RPMI7951 (cell line): ENCODE measurements around the gene UBE2V1. TPM values are rescaled to one million over a fixed set of nuclear protein-coding genes. Genes with fewer than 3 reads are reported as not detected.
"Not testable (repeated sequence)": the region's sequence is repeated elsewhere in the genome, so short reads cannot be mapped to it uniquely, and the experiment has no call there.

Experiments used
- DNase-seq: peaks from one replicate; pipeline ENCODE4 v3.0.0-alpha.2; 2012; ENCODE audit warnings: low read depth
- total RNA-seq: library from RNA; depleted of rRNA; stranded (reverse); fragments of >200 nt; shearing (Covaris generic); gene quantifications from 2 replicates; pipeline ENCODE4 v1.2.3, GENCODE V29; 2014

Gene UBE2V1
- total RNA-seq, 1 experiment from 2014 or later: 174 TPM

GRCh38 chr20:50065325-50065615 lies 47.7 kb downstream of the UBE2V1 start:
- DNase-seq: no peak

DNA sequence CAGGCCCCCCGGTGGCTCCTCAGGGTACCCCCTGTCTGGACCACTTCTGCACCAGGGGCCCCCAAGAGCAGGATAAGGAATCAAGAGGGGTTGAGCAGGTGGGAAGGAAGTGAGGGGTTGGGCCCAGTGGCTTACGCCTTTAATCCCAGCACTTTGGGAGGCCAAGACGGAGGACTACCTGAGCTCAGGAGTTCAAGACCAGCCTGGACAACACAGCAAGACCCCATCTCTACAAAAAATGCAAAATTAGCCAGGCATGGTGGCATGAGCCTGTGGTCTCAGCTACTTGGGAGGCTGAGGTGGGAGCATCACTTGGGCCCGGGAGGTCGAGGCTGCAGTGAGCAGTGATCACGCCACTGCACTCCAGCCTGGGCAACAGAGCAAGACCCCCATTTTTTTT lies 49.2 kb downstream of the UBE2V1 start:
- not testable (repeated sequence) for DNase-seq

- DNase-seq: peak; percentile 23
These were observed 50.7 kb downstream of the UBE2V1 start for GRCh38 chr20:50062006-50062838.

- no peak for DNase-seq
These were observed 51.6 kb downstream of the UBE2V1 start for GRCh38 chr20:50061151-50062005.

- DNase-seq: no peak
These were observed 54.1 kb downstream of the UBE2V1 start for GRCh38 chr20:50058662-50059402.

DNA sequence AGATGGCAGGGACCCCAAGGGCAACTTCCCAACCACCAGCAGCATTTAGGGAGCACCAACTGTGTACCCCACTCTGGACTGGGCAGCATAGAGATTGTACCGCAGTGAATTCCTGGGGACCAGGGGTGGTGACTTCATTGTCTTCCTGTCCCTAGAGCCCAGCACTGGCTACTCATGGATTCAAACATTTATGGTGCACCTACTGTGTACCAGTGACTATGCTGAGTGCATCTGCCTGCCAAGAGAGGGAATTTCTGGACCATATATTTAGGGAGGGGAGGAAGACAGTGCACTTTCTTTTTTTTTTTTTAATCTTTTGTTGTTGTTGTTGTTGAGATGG lies 55.3 kb downstream of the UBE2V1 start:
- no peak for DNase-seq

DNA sequence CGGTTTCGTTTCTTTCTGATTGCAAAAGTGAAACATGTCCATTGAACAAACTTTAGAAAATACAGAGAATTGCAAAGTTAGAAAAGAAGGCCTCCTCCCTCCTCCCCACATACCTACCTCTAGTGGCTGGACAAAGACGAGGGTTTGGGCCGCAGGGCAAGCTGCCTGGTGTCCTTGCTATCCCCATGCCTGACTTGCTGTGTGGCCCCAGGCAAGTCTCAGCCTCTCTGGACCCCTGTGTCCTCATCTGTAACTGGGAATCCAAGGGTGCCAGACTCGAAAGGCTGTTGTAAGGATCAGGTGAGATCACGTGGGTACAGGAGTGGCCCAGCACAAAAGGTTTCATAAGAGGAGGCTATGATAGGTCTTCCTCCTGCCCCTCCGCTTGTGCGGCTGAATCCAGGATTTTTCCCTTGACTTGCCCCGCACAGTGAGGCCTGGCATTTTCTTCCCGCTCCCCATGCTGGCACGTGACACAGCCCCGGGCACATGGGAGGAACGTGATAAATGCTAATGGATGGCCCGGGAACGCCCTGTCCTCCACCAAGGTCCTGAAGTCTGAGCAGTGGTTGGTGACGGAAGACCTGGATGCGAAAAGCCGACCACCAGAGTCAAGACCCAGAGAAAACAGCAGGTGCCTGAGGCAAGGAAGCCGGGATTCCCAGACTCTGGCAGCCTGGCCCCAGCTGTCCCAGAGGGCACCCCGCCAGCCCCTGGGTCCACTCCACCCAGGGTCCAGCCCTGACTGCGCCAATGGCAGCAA lies 55.8 kb downstream of the UBE2V1 start:
- DNase-seq: no peak

DNA sequence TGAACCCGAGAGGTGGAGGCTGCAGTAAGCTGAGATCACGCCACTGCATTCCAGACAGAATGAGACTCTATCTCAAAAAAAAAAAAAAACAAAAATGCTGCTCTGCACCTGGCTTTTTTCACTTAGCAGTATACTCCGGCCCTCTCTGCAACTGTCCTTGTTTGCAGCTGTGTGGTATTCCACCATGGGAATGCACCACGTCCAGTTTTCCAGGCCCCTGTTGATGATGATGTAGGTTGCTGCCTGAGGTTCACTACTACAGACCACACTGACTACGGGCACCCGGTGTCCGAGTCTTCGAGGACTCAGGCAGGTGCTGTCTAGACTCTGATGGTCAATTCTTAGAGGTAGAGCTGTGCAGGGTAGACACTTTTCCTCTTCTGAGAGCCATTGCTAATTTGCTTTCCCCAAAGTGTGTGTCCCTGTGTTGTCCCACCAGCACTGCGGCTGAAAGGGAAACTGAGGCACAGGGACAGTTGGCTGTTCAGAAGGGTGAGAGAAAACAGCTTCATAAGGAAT lies 56.5 kb downstream of the UBE2V1 start:
- DNase-seq: no peak

GRCh38 chr20:50055524-50056083 lies 57.3 kb downstream of the UBE2V1 start:
- no peak for DNase-seq

DNA sequence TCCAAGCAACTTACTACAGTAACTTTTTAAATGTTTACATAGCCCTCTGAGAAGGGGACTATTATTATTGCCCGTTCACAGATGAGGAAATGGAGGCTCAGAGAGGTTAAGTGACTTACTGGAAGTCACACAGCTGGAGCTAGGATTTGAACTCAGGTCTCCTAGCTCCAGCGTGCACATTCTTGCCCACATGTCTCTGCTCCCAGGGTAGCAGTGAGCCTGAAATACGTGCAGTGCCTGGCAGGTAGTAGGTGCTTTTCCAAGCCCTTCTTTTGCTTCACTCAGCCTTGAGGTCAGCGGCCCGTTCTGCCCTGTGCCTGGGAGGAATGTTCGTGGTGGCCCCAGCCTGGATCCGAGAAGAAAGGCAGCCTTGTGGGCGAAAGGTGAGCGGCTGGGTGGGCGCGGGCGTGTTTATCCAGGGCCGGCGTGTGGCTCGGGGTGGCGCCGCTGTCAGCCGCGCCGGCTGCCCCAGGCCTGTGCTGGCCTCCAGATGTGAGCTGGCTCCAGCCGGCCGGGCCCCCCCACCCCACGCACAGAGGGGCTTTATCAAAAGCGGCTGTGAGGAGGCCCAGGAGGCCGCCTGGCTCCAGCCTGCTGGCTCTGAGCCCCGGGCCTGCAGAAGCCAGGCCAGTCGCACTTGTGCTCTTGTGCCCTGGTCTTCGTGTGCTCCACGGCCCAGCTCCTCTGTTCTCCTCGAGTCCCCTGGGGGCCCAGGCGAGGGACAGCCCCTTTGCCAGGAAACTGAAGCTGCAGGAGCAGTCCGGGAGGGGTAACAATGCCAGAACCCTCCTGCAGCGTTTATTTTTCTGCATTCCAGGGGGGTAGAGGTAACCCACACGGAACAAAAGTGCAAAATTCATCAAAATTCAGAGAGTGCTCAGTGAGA lies 58.1 kb downstream of the UBE2V1 start:
- DNase-seq: peak; percentile 78

- DNase-seq: no peak
These were observed 58.8 kb downstream of the UBE2V1 start for GRCh38 chr20:50054231-50054547.

DNA sequence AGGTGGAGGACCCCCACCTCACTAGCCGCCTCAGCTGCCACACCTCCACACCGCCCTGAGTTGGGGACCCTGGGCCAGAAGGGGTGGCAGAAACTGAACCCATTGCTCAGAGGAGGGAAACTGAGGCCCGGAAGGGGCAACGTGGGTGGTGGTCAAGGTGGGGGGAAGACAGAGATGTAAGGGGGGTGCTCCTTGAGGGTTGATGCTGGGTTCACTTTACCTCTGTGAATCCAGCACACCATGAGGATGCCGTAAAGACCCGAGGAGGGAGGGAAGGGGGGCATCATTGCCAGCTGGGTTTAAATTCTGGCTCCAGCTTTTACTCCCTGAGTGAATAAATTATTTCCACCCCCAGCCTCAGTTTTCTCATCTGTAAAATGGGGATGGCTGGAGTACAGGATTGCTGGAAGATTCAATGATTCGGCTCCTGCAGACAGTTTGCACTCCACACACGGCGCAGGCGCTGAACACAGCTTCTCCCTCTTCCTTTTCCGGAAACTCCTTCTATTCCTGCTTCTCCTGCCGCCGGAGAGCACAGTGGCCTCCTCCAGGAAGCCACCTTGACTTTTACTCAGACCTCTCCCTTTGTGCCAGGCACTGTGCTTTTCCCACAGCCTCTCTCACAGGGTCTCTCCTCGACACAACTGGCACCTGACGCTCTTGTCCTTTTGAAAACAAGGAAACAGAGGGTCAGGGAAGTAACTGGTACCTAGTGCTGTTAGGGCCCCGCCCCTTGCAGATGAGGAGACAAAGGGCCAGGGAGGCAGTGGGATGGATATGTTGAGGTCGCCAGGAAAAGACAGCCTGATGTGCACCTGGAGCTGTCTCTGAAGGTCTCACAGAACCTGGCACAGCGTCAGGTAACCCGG lies 59.4 kb downstream of the UBE2V1 start:
- no peak for DNase-seq

DNA sequence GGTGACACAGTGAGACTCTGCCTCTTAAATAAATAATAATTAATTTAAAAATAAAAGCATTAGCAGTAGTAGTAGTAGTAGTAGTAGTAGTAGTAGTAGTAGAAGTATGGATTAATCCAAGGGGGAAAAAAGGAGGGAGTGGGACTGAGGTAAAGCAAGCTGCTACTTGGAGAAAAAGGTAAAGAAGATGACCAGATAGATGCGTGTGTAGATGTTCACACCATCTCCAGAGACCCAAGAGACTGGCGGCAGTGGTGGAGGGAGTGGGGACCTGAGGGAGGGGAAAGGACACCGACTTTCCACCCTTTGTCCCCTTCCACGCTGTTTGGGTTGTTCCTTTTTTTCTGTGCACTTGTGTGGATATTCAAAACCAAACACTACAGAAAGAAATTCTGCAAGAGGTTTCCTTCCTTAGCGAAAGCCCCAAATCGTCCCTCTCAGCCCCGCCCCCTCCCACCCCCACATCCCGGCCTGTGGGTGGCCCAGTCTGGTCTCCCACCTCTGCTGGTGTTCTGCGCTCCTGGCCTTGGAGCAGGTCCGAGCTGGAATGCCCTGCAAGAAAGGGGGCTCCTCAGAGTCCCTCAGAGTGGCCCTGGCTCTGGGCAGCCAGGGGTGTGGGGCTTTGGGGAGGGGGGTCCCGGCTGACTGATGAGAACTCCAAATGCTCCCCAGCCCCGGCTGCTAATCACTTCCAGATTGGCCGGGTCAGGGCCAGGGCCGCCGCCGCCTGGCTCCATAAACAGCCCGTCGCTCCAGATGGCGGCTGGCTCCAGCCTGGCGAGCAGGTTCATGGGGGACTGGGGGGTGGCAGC lies 60.2 kb downstream of the UBE2V1 start:
- DNase-seq: no peak

DNA sequence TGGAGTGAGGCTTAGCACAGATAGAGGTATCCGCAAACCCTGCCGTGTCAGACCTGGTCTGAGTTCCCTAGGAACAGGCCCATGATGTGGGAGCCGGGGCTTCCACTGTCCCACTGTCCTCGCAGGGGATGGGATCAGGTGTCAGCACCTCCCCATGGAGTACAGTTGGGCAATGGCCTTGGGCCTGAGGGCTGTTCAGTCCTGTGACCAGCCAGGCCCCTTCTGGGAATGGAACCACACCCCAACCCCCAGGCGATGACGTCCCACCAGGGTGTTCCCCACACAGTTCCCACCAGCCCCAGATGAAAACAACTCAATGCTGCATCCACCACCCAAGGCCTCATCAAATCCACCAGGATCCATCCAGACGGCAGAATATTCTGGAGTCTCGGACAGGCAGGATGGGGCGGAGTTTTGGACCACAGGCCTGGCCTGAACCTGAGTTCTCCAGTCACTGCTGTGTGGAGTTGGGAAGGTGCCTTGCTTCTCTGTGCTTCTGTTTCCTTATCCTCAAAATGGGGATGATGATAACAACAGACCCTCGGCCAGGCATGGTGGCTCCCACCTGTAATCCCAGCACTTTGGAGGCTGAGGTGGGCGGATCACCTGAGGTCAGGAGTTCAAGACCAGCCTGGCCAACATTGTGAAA lies 62.2 kb downstream of the UBE2V1 start:
- peak; percentile 41 for DNase-seq

GRCh38 chr20:50050214-50050613 lies 62.7 kb downstream of the UBE2V1 start:
- no peak for DNase-seq

DNA sequence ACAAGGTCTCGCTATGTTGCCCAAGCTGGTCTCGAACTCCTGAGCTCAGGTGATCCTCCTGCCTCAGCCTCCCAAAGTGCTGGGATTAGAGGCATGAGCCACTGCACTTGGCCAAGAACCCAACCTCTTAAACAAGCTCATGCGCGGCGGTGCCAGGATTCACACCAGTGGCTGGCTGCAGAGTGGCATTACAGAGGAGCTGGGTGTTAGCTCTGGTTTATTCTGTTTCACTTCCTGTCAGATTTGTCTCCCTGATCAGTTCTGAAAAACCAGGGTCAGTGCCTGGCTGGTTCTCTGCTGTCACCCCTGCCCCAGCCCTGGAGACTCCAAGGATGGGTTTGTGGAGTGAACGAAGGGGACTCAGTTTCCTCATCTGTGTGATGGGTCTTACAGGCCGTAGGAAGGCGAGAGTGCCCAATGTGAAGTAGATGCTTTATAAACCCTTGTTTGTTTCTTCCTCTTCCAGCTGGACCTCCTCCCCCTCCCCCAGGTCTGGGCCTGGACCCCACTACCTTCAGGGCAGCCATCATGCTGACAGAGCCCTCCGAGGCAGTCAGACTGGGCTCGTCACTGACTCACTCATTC lies 63.4 kb downstream of the UBE2V1 start:
- no peak for DNase-seq

DNA sequence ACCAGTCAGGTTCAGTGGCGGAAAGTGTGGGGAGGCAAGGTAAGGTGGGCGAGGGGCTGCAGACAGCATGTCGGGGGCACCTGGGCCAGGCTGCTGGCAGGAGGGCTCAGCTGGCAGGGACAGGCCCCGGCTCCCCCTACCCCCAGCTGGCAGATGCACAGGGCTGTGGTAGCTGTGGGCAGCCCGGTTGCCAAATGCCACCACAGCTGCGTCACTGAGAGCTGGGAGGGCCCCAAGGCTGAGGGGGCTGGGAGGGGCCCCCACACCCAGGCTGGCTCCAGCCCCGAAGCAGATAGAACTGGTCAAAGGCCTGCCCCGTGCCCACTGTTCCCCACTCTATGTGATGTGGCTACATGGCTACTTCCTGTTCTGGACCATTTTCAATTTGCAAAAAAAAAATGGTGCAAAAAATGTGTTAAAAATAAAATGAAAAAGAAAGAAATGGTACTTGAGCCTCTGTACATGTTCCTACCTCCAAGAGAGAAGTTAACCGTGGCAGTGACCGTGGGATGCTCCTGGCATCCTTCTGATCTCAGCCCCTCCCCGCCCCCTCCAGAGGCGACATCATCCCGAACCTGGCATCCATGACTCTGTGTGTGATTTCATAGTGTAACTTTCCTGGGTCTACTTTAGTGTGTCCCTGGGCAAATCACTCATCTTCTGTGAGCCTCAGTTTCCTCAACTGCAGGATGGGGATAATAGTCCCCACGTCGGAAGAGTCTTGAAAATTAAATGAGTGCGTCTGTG lies 64.4 kb downstream of the UBE2V1 start:
- peak; percentile 79 for DNase-seq
